ENCODE data around the gene CYP2A6.
"Not testable (repeated sequence)": the region's sequence is repeated elsewhere in the genome, so short reads cannot be mapped to it uniquely, and the experiment has no call there.

CYP2A6 gene

DNA sequence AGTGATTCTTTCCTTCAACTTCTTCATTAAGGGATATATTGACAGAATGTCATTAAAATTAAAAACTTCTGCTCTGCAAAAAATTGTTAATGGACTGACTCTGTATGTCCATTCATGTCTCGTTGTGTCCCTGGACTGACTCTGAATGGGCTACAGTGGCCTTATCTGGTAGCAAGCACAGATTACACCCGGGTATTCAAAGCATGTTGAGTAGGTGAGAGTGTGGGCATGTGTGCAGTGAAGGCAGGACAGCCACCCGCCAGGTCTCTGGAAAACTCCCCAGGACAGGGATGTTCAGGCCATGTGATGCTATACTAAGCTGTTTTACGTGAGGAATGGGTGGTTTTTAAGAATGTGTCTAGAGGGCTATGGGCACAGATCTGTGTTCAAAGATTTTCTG, 24.6 kb upstream of the CYP2A6 start:
- not testable (repeated sequence) for H3K4me1 ChIP-seq (ENCODE audit: control insufficient read depth, insufficient read depth, low read length, poor library complexity, severe bottlenecking); H3K4me3 ChIP-seq (ENCODE audit: extremely low read depth, insufficient read depth, low read length, poor library complexity, severe bottlenecking); H3K9me3 ChIP-seq (ENCODE audit: control insufficient read depth, low read length); H3K27ac ChIP-seq (ENCODE audit: low read depth, low read length, severe bottlenecking); H3K36me3 ChIP-seq (ENCODE audit: control insufficient read depth, insufficient read depth, low read length)
- 82 to 100% methylated on average over 1 of the region's 4 CpGs for WGBS, 2 experiments (ENCODE audit: insufficient coverage in 2 of 2)

DNA sequence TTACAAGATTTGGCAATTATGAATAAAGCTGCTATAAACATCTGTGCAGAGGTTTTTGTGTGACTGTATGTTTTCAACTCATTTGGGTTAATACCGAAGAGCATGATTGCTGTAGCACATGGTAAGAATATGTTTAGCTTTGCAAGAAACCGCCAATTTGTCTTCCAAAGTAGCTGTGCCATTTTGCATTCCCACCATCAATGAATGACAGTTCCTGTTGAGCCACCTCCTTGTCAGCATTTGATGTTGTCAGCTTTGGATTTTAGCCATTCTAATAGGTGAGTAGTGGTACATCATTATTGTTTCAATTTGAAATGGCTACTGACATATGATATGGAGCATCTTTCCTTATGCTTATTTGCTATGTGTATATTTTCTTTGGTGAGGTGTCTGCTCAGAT, 23.6 kb upstream of the CYP2A6 start:
- not testable (repeated sequence) for H3K36me3 ChIP-seq (ENCODE audit: control insufficient read depth, insufficient read depth, low read length); H3K27ac ChIP-seq (ENCODE audit: low read depth, low read length, severe bottlenecking)
- 83% methylated on average over 2 of the region's 2 CpGs; no CpG with 5 or more reads in 1 of the 2 experiments for WGBS, 2 experiments (ENCODE audit: insufficient coverage in 2 of 2)

DNA sequence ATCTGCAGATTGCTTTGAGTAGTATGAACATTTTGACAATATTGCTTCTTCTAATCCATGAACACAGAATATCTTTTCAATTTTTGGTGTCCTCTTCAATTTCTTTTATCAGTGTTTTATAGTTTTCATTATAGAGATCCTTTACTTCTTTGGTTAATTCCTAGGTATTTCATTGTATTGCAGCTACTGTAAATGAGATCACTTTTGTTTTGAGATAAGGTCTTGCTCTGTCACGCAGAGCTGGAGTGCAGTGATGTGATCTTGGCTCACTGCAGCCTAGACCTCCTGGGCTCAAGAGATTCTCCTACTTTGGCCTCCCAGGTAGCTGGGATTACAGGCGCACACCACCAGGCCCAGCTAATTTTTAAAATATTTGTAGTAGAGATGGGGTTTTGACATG, 22.0 kb upstream of the CYP2A6 start:
- Histone ChIP-seq H3K36me3 (ENCODE audit: control insufficient read depth, insufficient read depth, low read length) (no peaks in the 10 kb centered on the region), H3K9me3 (ENCODE audit: control insufficient read depth, low read length) (no peaks in the 10 kb centered on the region), H3K27ac (ENCODE audit: low read depth, low read length, severe bottlenecking) (no peak overlapping the region), H3K4me3 (ENCODE audit: extremely low read depth, insufficient read depth, low read length, poor library complexity, severe bottlenecking) (no peak overlapping the region), H3K4me1 (ENCODE audit: control insufficient read depth, insufficient read depth, low read length, poor library complexity, severe bottlenecking) (no peaks in the 10 kb centered on the region)
- 74 to 92% methylated on average over 2 of the region's 2 CpGs for WGBS, 2 experiments (ENCODE audit: insufficient coverage in 2 of 2)

More for the DNA sequence above, 23.6 kb upstream of the CYP2A6 start:
- H3K4me3 ChIP-seq (ENCODE audit: extremely low read depth, insufficient read depth, low read length, poor library complexity, severe bottlenecking); H3K9me3 ChIP-seq (ENCODE audit: control insufficient read depth, low read length); H3K4me1 ChIP-seq (ENCODE audit: control insufficient read depth, insufficient read depth, low read length, poor library complexity, severe bottlenecking): not testable (repeated sequence)

DNA sequence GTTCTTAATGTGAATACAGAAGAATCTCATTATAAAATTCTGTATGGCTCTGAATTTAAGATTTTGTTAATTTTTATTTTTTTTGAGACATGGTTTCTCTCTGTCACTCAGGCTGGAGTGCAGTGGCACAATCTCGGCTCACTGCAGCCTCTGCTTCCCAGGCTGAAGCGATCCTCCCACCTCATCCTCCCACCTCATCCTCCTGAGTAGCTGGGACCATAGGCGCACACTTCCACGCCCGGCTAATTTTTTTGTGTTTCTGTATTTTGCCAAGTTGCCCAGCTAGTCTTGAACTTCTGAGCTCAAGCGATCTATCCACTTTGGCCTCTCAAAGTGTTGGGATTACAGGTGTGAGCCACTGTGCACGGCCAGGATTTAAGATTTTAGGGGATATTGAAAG, 17.5 kb upstream of the CYP2A6 start:
- WGBS, 2 experiments (ENCODE audit: insufficient coverage in 2 of 2) = 92 to 93% methylated on average over 5 to 6 of the region's 7 CpGs

DNA sequence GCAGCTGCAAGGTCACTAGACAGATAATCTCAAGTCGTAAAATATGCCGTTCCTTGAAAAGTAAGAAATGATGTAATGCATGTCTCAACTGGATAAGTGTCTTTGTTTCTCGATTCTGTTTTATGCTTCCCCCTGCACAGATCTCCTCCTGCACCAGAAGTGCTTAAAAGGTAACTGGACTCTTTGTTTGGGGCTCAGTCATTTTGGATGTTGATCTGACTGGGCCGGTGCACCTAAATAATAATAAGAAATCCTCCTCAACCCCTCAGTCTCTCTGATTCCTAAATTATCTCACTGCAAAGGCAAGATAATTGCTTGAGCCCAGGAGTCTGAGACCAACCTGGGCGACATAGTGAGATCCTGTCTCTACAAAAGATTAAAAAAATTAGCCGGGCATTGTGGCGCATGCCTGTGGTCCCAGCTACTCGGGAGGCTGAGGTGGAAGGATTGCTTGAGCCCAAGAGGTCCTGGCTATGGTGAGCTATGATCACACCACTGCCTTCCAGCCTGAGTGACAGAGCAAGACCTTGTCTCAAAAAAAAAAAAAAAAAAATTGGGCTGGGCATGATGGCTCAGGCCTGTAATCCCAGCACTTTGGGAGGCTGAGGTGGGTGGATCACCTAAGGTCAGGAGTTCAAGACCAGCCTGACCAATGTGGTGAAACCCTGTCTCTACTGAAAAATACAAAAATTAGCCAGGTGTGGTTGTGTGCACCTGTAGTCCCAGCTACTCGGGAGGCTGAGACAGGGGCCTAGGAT, 14.7 kb upstream of the CYP2A6 start:
- peak overlapping the region; percentile 75 for H3K27ac ChIP-seq (ENCODE audit: low read depth, low read length, severe bottlenecking)
- not testable (repeated sequence) for H3K9me3 ChIP-seq (ENCODE audit: control insufficient read depth, low read length); H3K4me3 ChIP-seq (ENCODE audit: extremely low read depth, insufficient read depth, low read length, poor library complexity, severe bottlenecking); H3K4me1 ChIP-seq (ENCODE audit: control insufficient read depth, insufficient read depth, low read length, poor library complexity, severe bottlenecking); H3K36me3 ChIP-seq (ENCODE audit: control insufficient read depth, insufficient read depth, low read length)
- WGBS, 2 experiments (ENCODE audit: insufficient coverage in 2 of 2) = 83% methylated on average over 2 of the region's 9 CpGs; no CpG with 5 or more reads in 1 of the 2 experiments

More for the DNA sequence above, 17.5 kb upstream of the CYP2A6 start:
- H3K36me3 ChIP-seq (ENCODE audit: control insufficient read depth, insufficient read depth, low read length) = no peaks in the 10 kb centered on the region
- no peak overlapping the region for H3K4me3 ChIP-seq (ENCODE audit: extremely low read depth, insufficient read depth, low read length, poor library complexity, severe bottlenecking)
- H3K9me3 ChIP-seq (ENCODE audit: control insufficient read depth, low read length) = no peaks in the 10 kb centered on the region
- H3K4me1 ChIP-seq (ENCODE audit: control insufficient read depth, insufficient read depth, low read length, poor library complexity, severe bottlenecking) = no peaks in the 10 kb centered on the region
- no peak overlapping the region for H3K27ac ChIP-seq (ENCODE audit: low read depth, low read length, severe bottlenecking)

DNA sequence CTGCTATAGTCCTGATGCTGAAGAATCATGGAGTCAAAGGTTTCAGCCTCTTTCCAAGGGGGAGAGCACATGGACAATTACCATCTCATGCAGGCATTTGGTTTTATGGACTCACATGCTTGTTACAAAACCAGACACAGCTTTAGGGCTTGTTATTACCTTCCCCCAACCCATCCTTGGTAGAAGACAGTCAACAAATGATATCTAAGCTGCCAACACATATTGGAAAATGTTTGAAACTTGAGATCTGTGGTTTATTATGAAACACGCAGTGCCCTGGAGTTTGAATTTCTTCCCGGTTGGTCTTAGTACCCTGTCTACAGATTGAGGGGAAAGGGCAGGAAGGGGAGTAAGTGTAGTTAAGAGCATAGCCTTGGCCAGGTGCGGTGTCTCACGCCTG, 12.5 kb upstream of the CYP2A6 start:
- no peaks in the 10 kb centered on the region for H3K9me3 ChIP-seq (ENCODE audit: control insufficient read depth, low read length)
- H3K27ac ChIP-seq (ENCODE audit: low read depth, low read length, severe bottlenecking) = no peak overlapping the region
- H3K4me1 ChIP-seq (ENCODE audit: control insufficient read depth, insufficient read depth, low read length, poor library complexity, severe bottlenecking) = no peaks in the 10 kb centered on the region
- 86 to 93% methylated on average over 4 of the region's 4 CpGs for WGBS, 2 experiments (ENCODE audit: insufficient coverage in 2 of 2)
- H3K4me3 ChIP-seq (ENCODE audit: extremely low read depth, insufficient read depth, low read length, poor library complexity, severe bottlenecking) = no peak overlapping the region
- H3K36me3 ChIP-seq (ENCODE audit: control insufficient read depth, insufficient read depth, low read length) = no peaks in the 10 kb centered on the region

DNA sequence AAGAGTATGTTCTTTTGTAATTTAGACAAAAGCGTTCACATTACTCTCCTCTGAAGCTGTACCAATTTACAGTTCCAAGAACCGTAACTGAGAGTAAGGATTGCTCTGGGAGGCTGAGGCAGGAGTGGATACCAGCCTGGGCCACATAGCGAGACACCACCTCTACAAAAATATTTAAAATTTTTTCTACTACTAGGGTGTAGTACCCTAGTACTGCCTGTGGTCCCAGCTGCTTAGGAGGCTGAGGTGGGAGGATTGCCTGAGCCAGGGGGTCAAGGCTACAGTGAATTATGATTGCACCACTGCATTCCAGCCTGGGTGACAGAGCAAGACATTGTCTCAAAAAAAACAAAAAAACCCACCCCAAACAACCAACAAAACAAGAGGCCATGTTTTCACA, 12.1 kb upstream of the CYP2A6 start:
- Histone ChIP-seq H3K36me3 (ENCODE audit: control insufficient read depth, insufficient read depth, low read length) (no peaks in the 10 kb centered on the region), H3K27ac (ENCODE audit: low read depth, low read length, severe bottlenecking) (no peak overlapping the region), H3K4me3 (ENCODE audit: extremely low read depth, insufficient read depth, low read length, poor library complexity, severe bottlenecking) (no peak overlapping the region), H3K9me3 (ENCODE audit: control insufficient read depth, low read length) (no peaks in the 10 kb centered on the region), H3K4me1 (ENCODE audit: control insufficient read depth, insufficient read depth, low read length, poor library complexity, severe bottlenecking) (no peaks in the 10 kb centered on the region)
- no CpG with 5 or more reads among the region's 3 CpGs for WGBS, 2 experiments (ENCODE audit: insufficient coverage in 2 of 2)

DNA sequence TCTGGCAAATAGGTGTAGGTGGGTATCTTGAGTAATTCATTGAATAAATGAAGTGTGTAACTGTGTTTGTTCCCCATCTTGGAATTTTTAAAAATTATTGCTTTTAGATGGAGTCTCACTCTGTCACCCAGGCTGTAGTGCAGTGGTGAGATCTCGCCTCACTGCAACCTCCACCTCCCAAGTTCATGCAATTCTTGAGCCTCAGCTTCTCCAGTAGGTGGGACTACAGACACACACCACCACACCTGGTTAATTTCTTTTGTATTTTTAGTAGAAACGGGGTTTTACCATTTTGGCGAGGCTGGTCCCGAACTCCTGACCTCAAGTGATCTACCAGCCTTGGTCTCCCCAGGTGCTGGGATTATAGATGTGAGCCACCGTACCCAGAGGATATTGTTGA, 7.9 kb upstream of the CYP2A6 start:
- no peaks in the 10 kb centered on the region for H3K36me3 ChIP-seq (ENCODE audit: control insufficient read depth, insufficient read depth, low read length)
- H3K4me3 ChIP-seq (ENCODE audit: extremely low read depth, insufficient read depth, low read length, poor library complexity, severe bottlenecking) = no peak overlapping the region
- 89 to 100% methylated on average over 3 of the region's 5 CpGs for WGBS, 2 experiments (ENCODE audit: insufficient coverage in 2 of 2)
- no peaks in the 10 kb centered on the region for H3K4me1 ChIP-seq (ENCODE audit: control insufficient read depth, insufficient read depth, low read length, poor library complexity, severe bottlenecking)
- H3K27ac ChIP-seq (ENCODE audit: low read depth, low read length, severe bottlenecking) = no peak overlapping the region
- H3K9me3 ChIP-seq (ENCODE audit: control insufficient read depth, low read length) = no peaks in the 10 kb centered on the region

DNA sequence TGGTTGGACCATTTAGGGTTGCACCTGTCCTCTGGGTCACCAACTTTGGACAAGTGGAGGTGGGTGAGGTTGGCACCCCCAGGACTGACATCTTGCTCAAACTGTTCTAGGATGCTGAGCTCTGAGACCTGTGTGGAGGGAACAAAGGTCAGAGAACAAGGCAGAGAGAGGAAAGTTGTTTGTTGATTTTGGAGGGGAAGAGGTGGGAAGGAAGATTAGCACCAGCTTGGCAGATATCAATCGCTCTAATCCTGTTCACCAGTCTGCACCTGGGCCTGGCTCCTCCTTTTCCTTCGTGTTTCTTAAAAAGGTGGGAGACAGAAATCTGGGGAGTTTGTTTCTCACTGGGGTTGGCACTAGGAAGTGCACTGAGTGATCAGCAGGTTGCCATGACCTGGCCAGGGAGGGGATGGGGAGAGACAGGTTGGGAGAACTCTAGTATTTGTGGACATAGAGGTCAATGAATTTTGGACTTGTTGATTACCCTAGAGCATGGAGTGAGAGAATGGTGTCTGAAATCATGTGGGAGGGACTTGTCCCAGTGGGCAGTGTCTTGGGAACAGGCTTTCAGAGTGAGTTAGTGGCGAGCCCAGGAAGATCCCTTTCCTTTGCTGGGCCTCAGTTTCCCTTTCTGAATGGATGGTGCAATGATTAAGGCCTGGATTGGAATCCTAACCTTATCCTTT, 2.4 kb upstream of the CYP2A6 start:
- H3K36me3 ChIP-seq (ENCODE audit: control insufficient read depth, insufficient read depth, low read length); H3K4me1 ChIP-seq (ENCODE audit: control insufficient read depth, insufficient read depth, low read length, poor library complexity, severe bottlenecking); H3K9me3 ChIP-seq (ENCODE audit: control insufficient read depth, low read length); H3K4me3 ChIP-seq (ENCODE audit: extremely low read depth, insufficient read depth, low read length, poor library complexity, severe bottlenecking); H3K27ac ChIP-seq (ENCODE audit: low read depth, low read length, severe bottlenecking): not testable (repeated sequence)
- WGBS, 2 experiments (ENCODE audit: insufficient coverage in 2 of 2) = 79 to 83% methylated on average over 1 to 2 of the region's 3 CpGs

DNA sequence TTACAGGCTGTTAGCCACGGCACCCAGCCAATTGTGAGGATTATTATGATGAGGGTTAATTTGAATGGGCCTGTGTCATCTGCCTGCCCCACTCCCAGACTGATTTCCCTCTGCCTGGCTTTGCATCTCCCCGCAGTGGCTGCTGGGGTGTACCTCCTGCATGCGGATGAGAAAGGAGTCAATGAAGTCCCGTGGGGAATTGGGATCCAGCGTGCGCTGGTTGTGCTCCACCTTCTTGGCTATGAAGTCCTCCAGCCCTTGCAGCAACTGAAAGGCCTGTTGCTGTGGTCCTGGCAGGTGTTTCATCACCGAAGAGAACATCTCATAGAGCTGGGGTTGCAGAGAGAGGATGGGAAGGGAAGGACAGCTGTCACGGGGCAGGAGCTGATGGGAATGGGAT, 3.5 kb downstream of the CYP2A6 start:
- not testable (repeated sequence) for H3K4me3 ChIP-seq (ENCODE audit: extremely low read depth, insufficient read depth, low read length, poor library complexity, severe bottlenecking); H3K9me3 ChIP-seq (ENCODE audit: control insufficient read depth, low read length); H3K4me1 ChIP-seq (ENCODE audit: control insufficient read depth, insufficient read depth, low read length, poor library complexity, severe bottlenecking); H3K36me3 ChIP-seq (ENCODE audit: control insufficient read depth, insufficient read depth, low read length); H3K27ac ChIP-seq (ENCODE audit: low read depth, low read length, severe bottlenecking)
- WGBS, 2 experiments (ENCODE audit: insufficient coverage in 2 of 2) = 85 to 93% methylated on average over 5 of the region's 8 CpGs

DNA sequence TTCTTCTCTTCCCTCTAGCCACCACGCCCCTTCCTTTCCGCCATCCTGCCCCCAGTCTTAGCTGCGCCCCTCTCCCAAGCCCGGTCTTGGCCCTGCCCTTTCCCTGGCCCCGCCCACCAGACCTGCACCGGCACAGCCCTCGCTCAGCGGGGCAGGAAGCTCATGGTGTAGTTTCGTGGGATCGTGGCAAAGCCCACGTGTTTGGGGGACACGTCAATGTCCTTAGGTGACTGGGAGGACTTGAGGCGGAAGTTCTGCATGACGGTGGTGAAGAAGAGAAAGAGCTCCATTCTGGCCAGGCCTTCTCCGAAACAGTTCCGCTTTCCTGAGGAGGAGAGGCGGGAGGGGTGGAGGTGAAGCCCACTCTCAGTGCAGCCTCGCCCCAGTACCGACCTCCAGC, 6.6 kb downstream of the CYP2A6 start:
- not testable (repeated sequence) for H3K27ac ChIP-seq (ENCODE audit: low read depth, low read length, severe bottlenecking); H3K36me3 ChIP-seq (ENCODE audit: control insufficient read depth, insufficient read depth, low read length); H3K4me1 ChIP-seq (ENCODE audit: control insufficient read depth, insufficient read depth, low read length, poor library complexity, severe bottlenecking); H3K4me3 ChIP-seq (ENCODE audit: extremely low read depth, insufficient read depth, low read length, poor library complexity, severe bottlenecking); H3K9me3 ChIP-seq (ENCODE audit: control insufficient read depth, low read length)
- WGBS, 2 experiments (ENCODE audit: insufficient coverage in 2 of 2) = 40% methylated on average over 1 of the region's 19 CpGs; no CpG with 5 or more reads in 1 of the 2 experiments
